Measurements from ENCODE around the gene S100A11. TPM values are rescaled to one million over a fixed set of nuclear protein-coding genes. Genes with fewer than 3 reads are reported as not detected.

Gene S100A11
- 391 and 483 TPM in 2 replicates for total RNA-seq

GRCh38 chr1:152036267-152037216 is at the start of gene S100A11:
Gene S100A11, minus strand, starts transcription at chr1:152037004. Its CDS starts 89 bp downstream, at chr1:152036915.

DNA sequence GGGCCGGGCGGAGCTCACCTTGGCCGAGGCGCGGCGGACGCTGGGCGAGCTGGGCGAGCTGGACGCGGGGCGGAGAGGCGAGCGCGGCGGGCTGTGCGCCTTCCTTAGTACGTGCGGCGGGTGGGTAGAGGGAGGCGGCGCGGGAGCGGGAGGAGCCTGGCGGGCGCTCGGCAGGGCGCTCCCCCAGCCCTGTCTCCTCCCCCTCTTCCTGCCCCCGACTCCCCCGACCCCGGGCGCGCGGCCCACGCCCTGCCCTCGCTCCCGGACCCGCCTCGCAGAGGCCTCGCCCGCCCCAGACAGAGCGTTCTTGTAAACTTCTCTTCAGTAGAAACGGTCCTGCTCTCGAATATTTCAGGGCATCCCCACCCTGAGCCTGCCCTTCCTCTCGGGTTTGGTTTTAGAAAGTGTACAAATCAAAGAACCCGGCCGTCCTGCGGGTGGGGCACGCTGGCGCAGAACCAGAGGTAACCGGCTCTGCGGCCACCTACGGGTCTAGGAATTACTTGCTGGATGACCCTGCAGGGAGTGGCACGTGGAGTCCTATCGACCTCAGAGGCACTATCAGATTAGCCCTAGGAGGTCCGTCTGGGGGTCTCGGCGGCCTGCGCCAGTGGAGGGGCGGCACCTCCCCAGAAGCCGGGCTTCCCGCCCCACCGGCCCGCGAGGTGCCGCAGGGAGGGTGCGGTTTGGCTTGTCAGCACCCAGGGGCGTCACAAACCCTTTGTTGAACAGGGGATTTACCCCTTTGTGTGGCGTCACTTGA is 42.9 kb downstream of the S100A11 start, which contains the start of gene S100A10:
Gene S100A10, minus strand, starts transcription at position 126 of the 763 bp plus-strand sequence. CDS start 7,629 bp downstream, outside the sequence.

Other genes with a start within 250 kb of the S100A11 start
- 0.65 and 1.8 TPM in 2 replicates for gene TDRKH, start 246.5 kb downstream of the S100A11 start, total RNA-seq
- not detected in 2 replicates for gene LINGO4, start 231.6 kb downstream of the S100A11 start, total RNA-seq
- not detected in 2 replicates for gene RORC, start 205.2 kb downstream of the S100A11 start, total RNA-seq
- not detected in 2 replicates for gene C2CD4D, start 197.2 kb downstream of the S100A11 start, total RNA-seq
- gene THEM5, start 183.3 kb downstream of the S100A11 start, total RNA-seq = not detected in 2 replicates
- 10.4 and 18.6 TPM in 2 replicates for gene THEM4, start 127.5 kb downstream of the S100A11 start, total RNA-seq
- 247 and 259 TPM in 2 replicates for gene S100A10, start 43.1 kb downstream of the S100A11 start, total RNA-seq
- gene TCHHL1, start 52.1 kb upstream of the S100A11 start, total RNA-seq = not detected in 2 replicates
- gene TCHH, start 78.4 kb upstream of the S100A11 start, total RNA-seq = not detected in 2 replicates
- not detected in 2 replicates for gene RPTN, start 122.2 kb upstream of the S100A11 start, total RNA-seq
- not detected in 2 replicates for gene HRNR, start 187.2 kb upstream of the S100A11 start, total RNA-seq

All from cardiac atrium fibroblast (primary cell).